ENCODE results near the gene ACOT13.
"Not testable (repeated sequence)": the region's sequence is repeated elsewhere in the genome, so short reads cannot be mapped to it uniquely, and the experiment has no call there.

ACOT13 gene

GRCh38 chr6:24752917-24753492, 86.1 kb downstream of the ACOT13 start:
- H3K36me3 Mint-ChIP-seq: no peaks in the 10 kb centered on the region

GRCh38 chr6:24753545-24753944, 86.7 kb downstream of the ACOT13 start:
- Mint-ChIP-seq H3K27ac (no peak overlapping the region), H3K27me3 (peaks cover 5% of the 10 kb centered on the region)

More at GRCh38 chr6:24752917-24753492, 86.1 kb downstream of the ACOT13 start:
- Mint-ChIP-seq H3K4me3 (no peak overlapping the region), H3K27me3 (peaks cover 5% of the 10 kb centered on the region), H3K9me3 (no peaks in the 10 kb centered on the region), H3K27ac (no peak overlapping the region), H3K4me1 (no peaks in the 10 kb centered on the region)

GRCh38 chr6:24754378-24754777, 87.5 kb downstream of the ACOT13 start:
- not testable (repeated sequence) for H3K27ac Mint-ChIP-seq, H3K4me3 Mint-ChIP-seq, H3K27me3 Mint-ChIP-seq, H3K36me3 Mint-ChIP-seq, H3K4me1 Mint-ChIP-seq, H3K9me3 Mint-ChIP-seq

More at GRCh38 chr6:24753545-24753944, 86.7 kb downstream of the ACOT13 start:
- no peaks in the 10 kb centered on the region for H3K36me3 Mint-ChIP-seq
- no peaks in the 10 kb centered on the region for H3K4me1 Mint-ChIP-seq
- H3K9me3 Mint-ChIP-seq: no peaks in the 10 kb centered on the region
- no peak overlapping the region for H3K4me3 Mint-ChIP-seq

Measured in activated naive CD4-positive, alpha-beta T cell treated with anti-CD3 and anti-CD28 coated beads, Interleukin-2, amount 50 U/mL, for 24 hours (primary cell).